Measurements from ENCODE around the gene SCAND1.
A peak's percentile ranks its signal among the peaks of the same experiment; 100 is the strongest.
"Not testable (repeated sequence)": the region's sequence is repeated elsewhere in the genome, so short reads cannot be mapped to it uniquely, and the experiment has no call there.

The SCAND1 gene

DNA sequence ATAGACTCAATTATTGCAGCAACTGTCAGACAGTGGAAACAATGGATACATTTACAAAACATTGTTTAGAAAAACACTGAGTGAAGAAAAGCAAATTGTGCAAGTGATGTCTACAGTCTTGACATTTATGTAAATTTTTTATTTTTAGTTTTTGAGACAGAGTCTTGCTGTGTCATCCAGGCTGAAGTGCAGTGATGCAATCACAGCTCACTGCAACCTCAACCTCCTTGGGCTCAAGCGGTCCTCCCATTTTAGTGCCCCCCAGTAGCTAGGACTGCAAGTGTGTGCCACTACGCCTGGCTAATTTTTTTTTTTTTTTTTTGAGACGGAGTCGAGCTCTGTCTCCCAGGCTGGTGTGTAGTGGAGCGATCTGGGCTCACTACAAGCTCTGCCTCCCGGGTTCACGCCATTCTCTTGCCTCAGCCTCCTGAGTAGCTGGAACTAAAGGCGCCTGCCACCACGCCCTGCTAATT, 23.8 kb upstream of the SCAND1 start:
- H3K27ac Mint-ChIP-seq = no peak overlapping the region
- no peak overlapping the region for H3K4me3 Mint-ChIP-seq
- DNase-seq = no peak

DNA sequence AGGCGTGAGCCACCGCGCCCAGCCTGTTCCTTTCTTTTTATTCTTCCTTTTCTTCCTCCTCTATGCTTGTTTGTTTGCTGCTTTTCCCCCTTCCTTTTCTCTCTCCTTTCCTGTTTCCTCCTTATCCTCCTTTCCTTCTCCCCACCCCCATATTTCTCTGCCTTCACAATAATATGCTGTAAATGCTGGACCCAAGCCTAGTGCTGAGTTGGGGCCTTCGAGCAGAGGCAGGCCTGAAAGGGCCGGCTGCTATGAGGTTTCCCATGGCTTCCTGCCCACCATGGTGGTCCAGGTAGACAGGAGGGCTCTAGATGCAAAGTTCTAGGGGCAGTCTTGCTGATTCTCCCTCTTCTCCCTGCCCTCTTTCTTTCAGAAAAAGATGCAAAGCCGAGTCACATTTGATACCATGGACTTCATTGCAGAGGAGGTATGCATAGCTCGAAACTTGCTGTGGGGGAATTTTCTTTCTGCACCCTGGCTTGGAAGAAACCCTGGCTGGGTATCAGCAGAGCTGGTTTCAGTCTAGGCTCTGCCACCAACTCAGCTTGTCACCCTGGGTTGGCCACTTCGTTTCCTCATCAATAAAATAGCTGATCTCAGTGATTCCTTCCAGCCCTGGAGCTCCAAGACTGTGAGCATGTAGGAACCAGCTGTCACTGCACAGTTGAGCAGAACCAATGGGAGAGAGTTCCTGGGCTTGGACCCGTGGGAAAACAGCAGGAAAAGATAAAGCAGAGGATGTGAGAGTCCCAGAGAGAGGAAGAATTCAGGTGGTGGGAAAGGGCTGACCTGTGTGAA, 21.5 kb upstream of the SCAND1 start:
- CTCF ChIA-PET = no interaction called here
- H3K27ac Mint-ChIP-seq = no peak overlapping the region
- no peak for DNase-seq
- no peaks in the 10 kb centered on the region for H3K9me3 Mint-ChIP-seq
- no peak overlapping the region for H3K4me3 Mint-ChIP-seq
- H3K27me3 Mint-ChIP-seq = peaks cover 11% of the 10 kb centered on the region
- no peaks in the 10 kb centered on the region for H3K4me1 Mint-ChIP-seq
- H3K36me3 Mint-ChIP-seq = no peaks in the 10 kb centered on the region

More for the DNA sequence above, 23.8 kb upstream of the SCAND1 start:
- H3K36me3 Mint-ChIP-seq = no peaks in the 10 kb centered on the region
- no peaks in the 10 kb centered on the region for H3K9me3 Mint-ChIP-seq
- H3K27me3 Mint-ChIP-seq = peaks cover 21% of the 10 kb centered on the region
- CTCF ChIA-PET = interaction anchor here (0.6 kb wide), 1 partner anchor 92 kb away, joined by 3 read pairs; no protein-coding TSS in a partner anchor
- no peaks in the 10 kb centered on the region for H3K4me1 Mint-ChIP-seq

DNA sequence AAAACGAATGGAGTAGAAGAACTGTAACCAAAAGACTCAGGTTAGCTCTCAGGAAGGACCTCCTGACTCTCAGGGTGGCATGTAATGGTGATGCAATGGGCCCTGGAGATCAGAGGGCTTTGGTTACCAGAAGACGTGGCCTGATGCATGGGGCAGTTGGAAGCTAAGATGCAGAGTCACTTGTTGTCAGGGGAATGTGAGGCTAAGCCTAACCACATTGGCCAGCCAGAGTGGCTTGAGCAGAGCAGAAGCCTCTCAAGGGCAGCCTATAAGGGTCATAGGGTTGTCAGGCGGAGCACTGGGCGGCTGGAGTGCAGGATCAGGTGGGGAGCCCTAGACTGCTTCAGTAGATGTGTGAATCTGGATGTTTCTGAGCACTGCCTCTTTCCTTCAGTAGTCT, 20.0 kb upstream of the SCAND1 start:
- CTCF ChIA-PET = no interaction called here
- DNase-seq = no peak
- H3K36me3 Mint-ChIP-seq = no peaks in the 10 kb centered on the region
- H3K9me3 Mint-ChIP-seq = no peaks in the 10 kb centered on the region
- no peak overlapping the region for H3K27ac Mint-ChIP-seq
- no peaks in the 10 kb centered on the region for H3K4me1 Mint-ChIP-seq
- H3K27me3 Mint-ChIP-seq = no peaks in the 10 kb centered on the region
- H3K4me3 Mint-ChIP-seq = no peak overlapping the region

DNA sequence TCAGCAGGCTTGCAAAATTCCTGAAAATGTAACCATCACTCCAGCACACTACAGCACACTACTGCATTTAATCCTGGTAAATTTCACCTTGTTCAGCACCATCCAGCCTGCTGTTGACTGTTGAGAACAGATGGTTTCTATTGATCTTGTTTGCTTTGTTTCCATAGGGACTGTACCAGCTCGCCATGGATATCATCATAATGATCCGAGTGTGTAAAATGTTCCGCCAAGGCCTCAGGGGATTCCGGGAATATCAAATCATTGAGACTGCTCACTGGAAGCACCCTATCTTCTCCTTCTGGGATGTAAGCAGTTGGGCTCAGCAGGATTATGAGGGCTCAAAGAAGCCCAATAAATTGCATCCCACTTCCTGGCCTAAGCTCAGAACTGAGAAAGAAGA, 18.2 kb upstream of the SCAND1 start:
- H3K36me3 Mint-ChIP-seq = no peaks in the 10 kb centered on the region
- no peak overlapping the region for H3K27ac Mint-ChIP-seq
- no peak for DNase-seq
- CTCF ChIA-PET = interaction anchor here (1.5 kb wide), 1 partner anchor 18 kb away, joined by 4 read pairs; no protein-coding TSS in a partner anchor
- no peaks in the 10 kb centered on the region for H3K4me1 Mint-ChIP-seq
- peaks cover 9% of the 10 kb centered on the region for H3K27me3 Mint-ChIP-seq
- no peak overlapping the region for H3K4me3 Mint-ChIP-seq
- H3K9me3 Mint-ChIP-seq = no peaks in the 10 kb centered on the region

DNA sequence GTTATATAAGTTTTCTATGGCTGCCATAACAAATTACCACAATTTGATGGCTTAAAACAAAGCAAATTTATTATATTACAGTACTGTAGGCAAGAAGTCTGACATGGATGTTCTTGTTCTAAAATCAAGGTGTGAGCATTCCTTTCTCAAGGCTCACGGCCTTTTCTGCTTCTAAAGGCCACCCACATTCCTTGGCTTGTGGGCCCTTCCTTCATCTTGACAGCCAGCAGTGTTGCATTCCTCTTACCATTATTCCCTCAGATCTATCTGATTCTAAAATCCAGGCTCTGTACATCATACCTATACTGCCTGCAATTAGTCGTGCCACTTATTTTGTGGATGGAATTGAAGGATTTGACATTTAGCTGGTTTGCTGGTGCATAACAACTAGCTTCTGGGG, 17.7 kb upstream of the SCAND1 start:
- Mint-ChIP-seq H3K9me3 (no peaks in the 10 kb centered on the region), H3K4me3 (no peak overlapping the region), H3K27me3 (peaks cover 9% of the 10 kb centered on the region), H3K36me3 (no peaks in the 10 kb centered on the region), H3K4me1 (no peaks in the 10 kb centered on the region), H3K27ac (no peak overlapping the region)
- DNase-seq = no peak
- CTCF ChIA-PET = interaction anchor here (1.5 kb wide), 1 partner anchor 19 kb away, joined by 4 read pairs; no protein-coding TSS in a partner anchor

DNA sequence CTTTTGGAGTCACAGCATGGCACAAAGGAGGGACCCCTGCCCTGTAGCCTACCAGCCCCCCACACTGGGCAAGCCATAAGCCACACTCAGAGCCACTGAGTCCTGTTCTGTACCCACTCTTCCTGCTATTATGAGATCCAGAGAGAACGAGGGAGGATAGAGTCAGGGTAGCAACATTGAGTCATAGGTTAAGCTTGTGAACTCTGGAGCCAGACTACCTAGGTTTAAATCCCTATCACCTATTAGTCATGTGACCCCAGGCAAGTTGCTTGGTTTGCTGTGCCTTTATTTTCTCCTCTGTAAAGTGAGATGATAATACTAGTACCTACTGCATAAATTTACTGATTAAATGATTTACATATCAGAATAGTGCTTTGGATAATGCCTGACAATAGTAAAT, 14.6 kb upstream of the SCAND1 start:
- no peaks in the 10 kb centered on the region for H3K9me3 Mint-ChIP-seq
- H3K4me1 Mint-ChIP-seq = peaks cover 3% of the 10 kb centered on the region
- H3K27ac Mint-ChIP-seq = no peak overlapping the region
- peaks cover 13% of the 10 kb centered on the region for H3K27me3 Mint-ChIP-seq
- H3K4me3 Mint-ChIP-seq = no peak overlapping the region
- no peak for DNase-seq
- H3K36me3 Mint-ChIP-seq = no peaks in the 10 kb centered on the region
- CTCF ChIA-PET = no interaction called here

DNA sequence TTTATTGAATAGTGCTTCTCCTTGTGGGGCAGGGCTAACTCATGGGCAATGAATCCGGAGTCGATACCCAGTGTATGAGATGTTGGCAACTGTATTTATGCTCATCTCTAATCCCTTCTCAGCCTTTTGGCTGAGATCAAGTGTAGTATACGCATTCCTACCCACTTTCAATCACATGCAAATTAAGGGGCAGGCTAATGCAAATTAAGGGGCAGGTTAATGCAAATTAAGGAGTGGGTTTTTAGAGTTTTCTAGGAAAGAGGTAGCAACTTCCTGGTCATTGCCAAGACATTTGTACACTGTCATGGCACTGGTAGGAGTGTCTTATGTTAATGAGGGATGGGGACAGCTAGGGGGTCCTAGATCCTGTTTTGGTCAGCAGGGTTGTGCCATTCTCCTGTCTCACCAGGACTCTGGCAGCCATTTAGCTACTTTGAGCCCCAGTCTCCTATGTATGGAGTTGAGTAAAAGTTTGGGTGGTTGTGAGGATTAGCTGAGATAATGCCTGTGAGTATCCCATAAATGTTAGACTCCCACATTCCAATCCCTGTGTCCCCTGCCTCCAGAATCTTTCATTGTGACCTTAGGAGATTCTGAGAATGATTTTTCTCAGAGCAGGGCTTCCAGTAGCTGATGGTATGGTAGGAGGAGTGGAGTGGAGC, 13.8 kb upstream of the SCAND1 start, which contains the start of gene CNBD2:
TSS of gene CNBD2 (plus strand) at position 612 of the 662 bp plus-strand sequence. CDS start 173 bp downstream, outside the sequence.
- peaks cover 13% of the 10 kb centered on the region for H3K27me3 Mint-ChIP-seq

DNA sequence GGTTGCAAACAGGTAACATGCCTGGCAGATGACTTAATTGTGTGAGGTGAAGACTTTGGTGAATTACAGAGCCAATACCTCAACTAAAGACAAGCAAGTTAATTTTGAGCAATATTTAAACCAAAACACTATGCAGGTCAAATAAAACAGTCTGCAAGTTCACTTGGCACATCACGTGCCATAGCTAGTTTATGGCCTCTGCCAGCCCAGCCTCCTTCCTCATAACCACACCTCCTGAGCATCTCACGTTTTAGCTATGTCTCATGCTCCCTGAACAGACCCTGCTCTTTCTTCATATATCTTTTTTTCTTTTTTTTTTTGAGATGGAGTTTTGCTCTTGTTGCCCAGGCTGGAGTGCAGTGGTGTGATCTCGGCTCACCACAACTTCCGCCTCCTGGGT, 9.6 kb upstream of the SCAND1 start:
- CTCF ChIA-PET = interaction anchor here (1.1 kb wide), 1 partner anchor 29 kb away, joined by 3 read pairs; no protein-coding TSS in a partner anchor
- no peak for DNase-seq
- Mint-ChIP-seq H3K36me3 (no peaks in the 10 kb centered on the region), H3K27ac (no peak overlapping the region), H3K9me3 (peaks cover 2% of the 10 kb centered on the region), H3K4me1 (peaks cover 3% of the 10 kb centered on the region), H3K4me3 (no peak overlapping the region), H3K27me3 (peaks cover 31% of the 10 kb centered on the region)

More for the DNA sequence above, 13.8 kb upstream of the SCAND1 start, which contains the start of gene CNBD2:
- Mint-ChIP-seq H3K27ac (no peak within 1 kb of the TSS), H3K9me3 (no peaks in the 10 kb centered on the region), H3K36me3 (no peaks in the 10 kb centered on the region), H3K4me3 (no peak within 1 kb of the TSS), H3K4me1 (peaks cover 3% of the 10 kb centered on the region)
- CTCF ChIA-PET = no interaction called here
- DNase-seq = no peak

DNA sequence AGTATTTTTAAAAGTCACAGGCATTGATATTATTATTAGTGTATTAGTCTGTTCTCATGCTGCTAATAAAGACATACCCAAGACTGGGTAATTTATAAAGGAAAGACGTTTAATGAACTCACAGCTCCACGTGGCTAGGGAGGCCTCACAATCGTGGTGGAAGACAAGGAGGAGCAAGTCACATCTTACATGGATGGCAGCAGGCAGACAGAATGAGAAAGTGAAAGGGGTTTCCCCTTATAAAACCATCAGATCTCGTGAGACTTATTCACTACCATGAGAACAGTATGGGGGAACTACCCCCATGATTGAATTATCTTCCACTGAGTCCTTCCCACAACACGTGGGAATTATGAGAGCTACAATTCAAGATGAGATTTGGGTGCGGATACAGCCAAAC, 5.0 kb upstream of the SCAND1 start:
- H3K36me3 Mint-ChIP-seq, H3K4me3 Mint-ChIP-seq, H3K9me3 Mint-ChIP-seq, CTCF ChIA-PET, DNase-seq, H3K27ac Mint-ChIP-seq: not testable (repeated sequence)
- Mint-ChIP-seq H3K4me1 (peaks cover 11% of the 10 kb centered on the region), H3K27me3 (peaks cover 23% of the 10 kb centered on the region)

DNA sequence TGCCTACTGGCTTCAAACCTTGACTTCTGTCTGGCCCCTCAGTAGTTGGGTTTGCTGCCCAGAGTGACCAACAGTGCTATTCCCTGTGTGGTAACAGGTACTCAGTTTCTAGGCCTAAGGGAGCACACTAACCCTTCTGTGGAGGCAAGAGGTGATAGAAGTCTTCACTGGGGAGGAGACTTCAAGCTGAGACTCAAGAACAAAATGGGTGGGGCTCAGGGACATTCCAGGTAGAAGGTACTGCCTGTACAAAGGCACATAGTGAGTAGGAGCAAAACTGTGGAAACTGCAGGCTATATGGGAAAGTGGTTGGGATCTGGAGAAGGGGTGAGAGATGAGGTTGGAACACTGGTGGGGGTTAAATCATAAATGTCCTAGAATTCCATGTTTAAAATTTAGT, 2.3 kb upstream of the SCAND1 start:
- H3K36me3 Mint-ChIP-seq = peaks cover 11% of the 10 kb centered on the region

DNA sequence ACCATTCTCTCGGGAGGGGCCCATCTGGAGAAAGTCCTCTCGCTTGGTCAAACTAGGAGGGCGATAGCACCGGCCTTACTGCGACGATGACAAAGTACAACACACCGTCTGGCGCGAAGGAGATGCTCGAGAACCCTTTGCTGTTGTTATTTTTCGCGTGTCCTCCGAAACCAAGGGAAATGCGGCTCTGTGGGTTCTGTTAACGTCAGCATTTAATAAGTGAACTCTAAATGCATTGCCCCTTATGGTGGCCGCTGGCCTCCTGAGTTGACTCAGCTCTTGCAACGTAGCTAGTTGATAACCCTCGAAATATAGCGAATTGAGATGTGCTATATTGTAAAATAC, 577 bp upstream of the SCAND1 start:
- CTCF ChIA-PET = interaction anchor here (0.6 to 2.6 kb wide), 13 partner anchors 12 to 612 kb away, joined by 3 to 21 read pairs (median 4); partner anchors contain the start of gene RBM39
- Mint-ChIP-seq H3K27me3 (peaks cover 7% of the 10 kb centered on the region), H3K4me1 (peaks cover 28% of the 10 kb centered on the region), H3K4me3 (peak overlapping the region; percentile 98), H3K36me3 (peaks cover 13% of the 10 kb centered on the region), H3K27ac (peak overlapping the region; percentile 99), H3K9me3 (peaks cover 2% of the 10 kb centered on the region)
- DNase-seq = no peak

More for the DNA sequence above, 2.3 kb upstream of the SCAND1 start:
- peaks cover 2% of the 10 kb centered on the region for H3K9me3 Mint-ChIP-seq
- no peak overlapping the region for H3K27ac Mint-ChIP-seq
- peaks cover 24% of the 10 kb centered on the region for H3K4me1 Mint-ChIP-seq
- CTCF ChIA-PET = interaction anchor here (1.3 kb wide), 1 partner anchor 35 kb away, joined by 3 read pairs; no protein-coding TSS in a partner anchor
- no peak overlapping the region for H3K4me3 Mint-ChIP-seq
- peaks cover 21% of the 10 kb centered on the region for H3K27me3 Mint-ChIP-seq
- no peak for DNase-seq

DNA sequence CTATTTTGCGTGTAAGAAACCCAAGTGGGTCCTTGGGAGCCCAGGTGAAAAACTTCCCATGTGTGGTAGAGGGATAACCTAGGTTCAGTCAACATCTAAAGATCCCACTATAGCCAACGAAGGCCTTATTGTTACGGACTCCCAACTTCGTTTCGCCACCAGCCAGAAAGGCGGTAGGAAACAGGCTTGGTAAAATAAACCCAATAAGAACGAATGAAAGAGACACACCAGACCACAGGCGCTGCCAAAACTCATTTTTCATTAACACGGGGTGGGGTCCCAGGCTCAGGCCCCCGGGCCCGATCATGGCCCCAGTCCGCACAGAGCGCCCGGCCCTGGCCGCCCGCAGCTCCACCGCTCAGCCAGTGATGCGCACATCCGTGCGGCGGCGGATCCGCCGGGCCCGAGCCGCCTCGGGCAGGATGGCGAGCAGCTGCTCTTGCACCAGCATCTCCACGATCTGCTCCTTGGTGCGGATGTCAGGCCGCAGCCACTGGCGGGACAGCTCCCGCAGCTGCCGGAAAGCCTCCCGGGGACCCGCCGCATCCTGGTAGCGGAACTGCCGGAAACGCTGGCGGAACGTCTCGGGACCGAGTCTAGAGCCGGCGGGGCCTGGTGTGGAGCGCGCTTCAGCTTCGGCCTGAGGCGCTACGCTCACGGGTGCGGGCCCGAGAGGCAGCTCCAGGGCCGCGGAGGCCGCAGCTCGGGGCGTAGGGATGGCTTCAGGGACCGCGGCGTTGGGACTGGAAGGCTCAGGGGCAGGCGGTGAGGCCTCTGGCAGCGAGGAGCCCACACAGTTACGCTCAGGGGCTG, 709 bp downstream of the SCAND1 start:
- peak; percentile 87 for DNase-seq
- Mint-ChIP-seq H3K4me1 (peaks cover 28% of the 10 kb centered on the region), H3K27ac (peak overlapping the region; percentile 99), H3K4me3 (peak overlapping the region; percentile 98), H3K36me3 (peaks cover 15% of the 10 kb centered on the region), H3K9me3 (no peaks in the 10 kb centered on the region), H3K27me3 (peaks cover 7% of the 10 kb centered on the region)
- CTCF ChIA-PET = interaction anchor here (0.6 to 2.6 kb wide), 19 partner anchors 10 to 461 kb away, joined by 3 to 21 read pairs (median 3); partner anchors contain the start of gene RBM39

DNA sequence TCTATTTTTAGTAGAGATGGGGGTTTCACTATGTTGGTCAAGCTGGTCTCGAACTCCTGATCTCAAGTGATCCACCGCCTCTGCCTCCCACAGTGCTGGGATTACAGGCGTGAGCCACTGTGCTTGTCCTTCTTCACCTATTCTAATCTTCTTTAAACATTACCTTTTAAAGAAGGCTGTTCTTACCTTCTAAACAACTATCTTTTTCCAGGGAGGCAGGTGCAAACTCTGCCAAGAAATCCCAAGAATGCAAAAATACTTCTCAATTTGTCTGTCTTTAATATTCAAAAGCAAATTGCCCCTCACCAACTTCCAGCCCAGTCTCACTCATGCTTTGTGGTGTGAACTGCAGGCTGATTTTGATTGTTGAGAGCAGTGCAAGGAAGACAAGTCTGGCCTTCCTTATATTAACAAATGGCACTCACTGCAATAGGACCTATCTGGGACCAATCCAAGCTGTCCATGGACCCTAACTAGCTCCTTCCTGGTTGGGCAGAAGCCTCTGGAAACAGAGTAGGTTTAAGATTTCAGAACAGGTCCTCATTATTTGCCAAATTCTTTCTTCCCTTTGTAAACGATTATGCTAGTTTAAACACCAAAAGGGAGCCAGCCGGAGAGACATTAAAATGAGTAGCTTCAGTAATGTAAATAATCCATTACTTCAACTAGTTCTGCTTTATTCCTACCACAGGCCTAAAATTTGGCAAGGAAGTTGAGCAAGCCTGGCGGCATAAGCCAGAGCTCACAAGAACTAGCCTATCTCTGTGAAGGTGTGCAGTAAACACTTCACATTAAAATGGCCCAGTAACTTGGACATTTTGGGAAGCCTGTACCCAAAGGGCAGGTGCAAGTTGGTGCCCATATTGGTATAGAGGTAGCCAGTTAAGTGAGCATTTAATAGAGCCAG, 1.6 kb downstream of the SCAND1 start:
- H3K4me3 Mint-ChIP-seq = peak overlapping the region; percentile 98
- CTCF ChIA-PET = interaction anchor here (1.2 to 2.6 kb wide), 3 partner anchors 9 to 210 kb away, joined by 3 to 21 read pairs (median 7); partner anchors contain the start of gene RBM39
- H3K27ac Mint-ChIP-seq = peak overlapping the region; percentile 99
- peak; percentile 20 for DNase-seq
- H3K4me1 Mint-ChIP-seq = peaks cover 28% of the 10 kb centered on the region
- peaks cover 19% of the 10 kb centered on the region for H3K36me3 Mint-ChIP-seq
- H3K9me3 Mint-ChIP-seq = no peaks in the 10 kb centered on the region
- H3K27me3 Mint-ChIP-seq = peaks cover 7% of the 10 kb centered on the region

All from activated naive CD4-positive, alpha-beta T cell treated with anti-CD3 and anti-CD28 coated beads, Interleukin-2, amount 10 ng/mL, durations not matched to agents 7 days and 5 days (primary cell).